ENCODE measurements around the gene MYL10.

The MYL10 gene

GRCh38 chr7:101596898-101597297 is 32.2 kb downstream of the MYL10 start:
- DNase-seq (ENCODE audit: low read depth) = no peak

GRCh38 chr7:101595766-101596537 is 33.1 kb downstream of the MYL10 start:
- DNase-seq (ENCODE audit: low read depth) = no peak

GRCh38 chr7:101595246-101595645 is 33.9 kb downstream of the MYL10 start:
- no peak for DNase-seq (ENCODE audit: low read depth)

- DNase-seq (ENCODE audit: low read depth) = no peak
Measured at GRCh38 chr7:101594790-101595189, 34.3 kb downstream of the MYL10 start.

GRCh38 chr7:101593556-101593955 is 35.5 kb downstream of the MYL10 start:
- DNase-seq (ENCODE audit: low read depth) = no peak

GRCh38 chr7:101591504-101591903 is 37.6 kb downstream of the MYL10 start:
- no peak for DNase-seq (ENCODE audit: low read depth)

- DNase-seq (ENCODE audit: low read depth) = no peak
Measured at GRCh38 chr7:101590663-101591435, 38.2 kb downstream of the MYL10 start.

- no peak for DNase-seq (ENCODE audit: low read depth)
Measured at GRCh38 chr7:101589976-101590662, 39.0 kb downstream of the MYL10 start.

GRCh38 chr7:101589052-101589451 is 40.0 kb downstream of the MYL10 start:
- no peak for DNase-seq (ENCODE audit: low read depth)

GRCh38 chr7:101588131-101588935 is 40.8 kb downstream of the MYL10 start:
- DNase-seq (ENCODE audit: low read depth) = no peak

- DNase-seq (ENCODE audit: low read depth) = no peak
Measured at GRCh38 chr7:101586906-101587677, 42.0 kb downstream of the MYL10 start.

- DNase-seq (ENCODE audit: low read depth) = no peak
Measured at GRCh38 chr7:101586078-101586905, 42.8 kb downstream of the MYL10 start.

- DNase-seq (ENCODE audit: low read depth) = no peak
Measured at GRCh38 chr7:101582971-101583370, 46.1 kb downstream of the MYL10 start.

GRCh38 chr7:101581891-101582290 is 47.2 kb downstream of the MYL10 start:
- DNase-seq (ENCODE audit: low read depth) = no peak

GRCh38 chr7:101580596-101580995 is 48.5 kb downstream of the MYL10 start:
- DNase-seq (ENCODE audit: low read depth) = no peak

- DNase-seq (ENCODE audit: low read depth) = no peak
Measured at GRCh38 chr7:101578552-101578951, 50.5 kb downstream of the MYL10 start.

- peak; percentile 12 for DNase-seq (ENCODE audit: low read depth)
Measured at GRCh38 chr7:101576998-101577397, 52.1 kb downstream of the MYL10 start.

- DNase-seq (ENCODE audit: low read depth) = peak; percentile 77
Measured at GRCh38 chr7:101575721-101576120, 53.4 kb downstream of the MYL10 start.

GRCh38 chr7:101575168-101575567 is 53.9 kb downstream of the MYL10 start:
- no peak for DNase-seq (ENCODE audit: low read depth)

- DNase-seq (ENCODE audit: low read depth) = no peak
Measured at GRCh38 chr7:101572156-101572555, 56.9 kb downstream of the MYL10 start.

Measured in amniotic epithelial cell (primary cell).